OCI-LY3 (cell line): Measurements from ENCODE around the gene MZT2B.
"Not testable (repeated sequence)": the region's sequence is repeated elsewhere in the genome, so short reads cannot be mapped to it uniquely, and the experiment has no call there.

Experiments
- H2AFZ ChIP-seq: fragments of 200-600, 300-600 bp; shearing (Covaris generic); 2 replicates; pipeline ENCODE4 v1.6.0; 2014; ENCODE audit warnings: antibody characterized with exemption, low read depth, low read length
- H3K27ac ChIP-seq: fragments of 200-600, 300-600 bp; sonication (generic); 2 replicates; pipeline ENCODE4 v1.5.1; 2014; ENCODE audit warnings: mild to moderate bottlenecking, low read length, moderate library complexity, mixed read lengths
- H3K27me3 ChIP-seq: fragments of 200-600, 300-600 bp; sonication (generic); 2 replicates; pipeline ENCODE4 v1.6.1; 2014; ENCODE audit warnings: low read depth, low read length, mixed read lengths
- H3K36me3 ChIP-seq: fragments of 200-600, 300-600 bp; sonication (generic); replicated peaks from 2 replicates; pipeline ENCODE3; 2014; ENCODE audit warnings: low read depth, low read length, mixed read lengths
- H3K4me1 ChIP-seq: fragments of 300-600, 200-600 bp; sonication (generic); 2 replicates; pipeline ENCODE4 v1.6.1; 2014; ENCODE audit warnings: low read length, mixed read lengths
- H3K4me2 ChIP-seq: fragments of 200-600, 300-600 bp; sonication (generic); 2 replicates; pipeline ENCODE4 v1.6.1; 2014; ENCODE audit warnings: low read length, mixed read lengths
- H3K4me3 ChIP-seq: fragments of 300-600, 200-600 bp; sonication (generic); 2 replicates; pipeline ENCODE4 v1.5.1; 2014; ENCODE audit warnings: antibody characterized with exemption, mild to moderate bottlenecking, low read length, moderate library complexity
- H3K79me2 ChIP-seq: fragments of 300-600, 200-600 bp; shearing (Covaris generic); 2 replicates; pipeline ENCODE4 v1.6.1; 2014; ENCODE audit warnings: mild to moderate bottlenecking, low read length, mixed read lengths
- H3K9ac ChIP-seq: fragments of 300-600, 200-600 bp; shearing (Covaris generic); 2 replicates; pipeline ENCODE4 v1.6.0; 2014; ENCODE audit warnings: mild to moderate bottlenecking, low read length, moderate library complexity
- H3K9me3 ChIP-seq: fragments of 200-600, 300-600 bp; shearing (Covaris generic); 2 replicates; pipeline ENCODE4 v1.6.1; 2014; ENCODE audit warnings: low read length, mixed read lengths; ENCODE audit not compliant: insufficient read depth
- H4K20me1 ChIP-seq: fragments of 200-600, 300-600 bp; sonication (generic); 2 replicates; pipeline ENCODE4 v1.6.1; 2016; ENCODE audit warnings: low read length, mixed read lengths; ENCODE audit not compliant: insufficient read depth
- EZH2phosphoT487 ChIP-seq: fragments of 200-600 bp; shearing (Covaris generic); IDR thresholded peaks from 2 replicates; pipeline ENCODE4 v1.6.1; 2018; ENCODE audit warnings: antibody characterized with exemption, mixed run types, low read depth

MZT2B gene

DNA sequence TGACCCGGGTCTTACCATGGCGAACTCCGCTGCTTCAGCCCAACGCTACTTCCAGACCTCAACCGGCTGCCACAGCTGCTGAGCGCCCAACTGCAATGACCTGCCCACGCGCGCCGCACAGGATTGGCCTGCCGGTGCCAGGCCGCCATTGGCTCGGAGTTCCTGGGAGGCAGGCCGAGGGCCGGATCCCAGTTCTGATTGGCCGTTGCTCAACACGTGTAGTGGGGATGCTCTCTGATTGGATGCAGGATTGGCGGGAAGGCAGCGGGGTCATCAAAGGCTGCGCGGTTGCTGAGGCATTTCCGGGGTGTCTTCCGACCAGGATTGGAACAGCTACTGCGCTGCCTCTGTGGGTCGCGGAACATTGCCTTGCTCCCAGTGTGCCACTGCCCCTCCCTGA is 16.3 kb downstream of the MZT2B start, which contains the start of gene TUBA3E:
Gene TUBA3E, minus strand, starts transcription at position 97 of the 400 bp plus-strand sequence. Its CDS starts 79 bp downstream, at position 18.
- H3K27ac ChIP-seq = no peak within 1 kb of the TSS
- H3K79me2 ChIP-seq = no peaks in the 10 kb centered on the region
- no peak within 1 kb of the TSS for H3K4me3 ChIP-seq
- no peaks in the 10 kb centered on the region for H3K27me3 ChIP-seq
- H3K9ac ChIP-seq = no peak within 1 kb of the TSS
- TF ChIP-seq EZH2phosphoT487 = no peak
- no peaks in the 10 kb centered on the region for H3K4me1 ChIP-seq
- no peaks in the 10 kb centered on the region for H3K36me3 ChIP-seq
- no peak within 1 kb of the TSS for H2AFZ ChIP-seq
- no peaks in the 10 kb centered on the region for H4K20me1 ChIP-seq
- no peaks in the 10 kb centered on the region for H3K9me3 ChIP-seq
- no peak within 1 kb of the TSS for H3K4me2 ChIP-seq

DNA sequence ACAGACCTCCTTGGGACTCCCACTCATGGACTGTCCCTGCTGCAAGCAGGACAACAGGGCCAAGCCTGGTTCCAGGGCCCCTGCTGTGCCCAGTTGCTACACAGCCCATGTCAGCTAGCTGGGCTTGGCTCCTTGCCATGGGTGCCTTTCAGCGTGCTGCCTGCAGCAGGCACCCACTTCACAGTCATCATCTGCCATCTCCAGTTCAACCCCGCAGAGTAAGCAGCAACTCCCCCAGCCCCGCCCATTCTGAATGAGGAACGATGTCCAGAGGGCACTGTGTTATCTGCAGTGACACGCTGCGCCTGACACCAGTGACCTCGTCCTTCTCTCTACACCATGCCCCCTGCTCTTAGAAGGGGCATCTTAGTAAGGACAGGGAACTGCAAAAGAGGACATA is 20.5 kb downstream of the MZT2B start:
- not testable (repeated sequence) for H3K79me2 ChIP-seq, H3K4me1 ChIP-seq, H3K4me3 ChIP-seq, H3K9ac ChIP-seq, H3K36me3 ChIP-seq, H4K20me1 ChIP-seq, H3K27me3 ChIP-seq, H3K9me3 ChIP-seq, H3K27ac ChIP-seq, H3K4me2 ChIP-seq, H2AFZ ChIP-seq

DNA sequence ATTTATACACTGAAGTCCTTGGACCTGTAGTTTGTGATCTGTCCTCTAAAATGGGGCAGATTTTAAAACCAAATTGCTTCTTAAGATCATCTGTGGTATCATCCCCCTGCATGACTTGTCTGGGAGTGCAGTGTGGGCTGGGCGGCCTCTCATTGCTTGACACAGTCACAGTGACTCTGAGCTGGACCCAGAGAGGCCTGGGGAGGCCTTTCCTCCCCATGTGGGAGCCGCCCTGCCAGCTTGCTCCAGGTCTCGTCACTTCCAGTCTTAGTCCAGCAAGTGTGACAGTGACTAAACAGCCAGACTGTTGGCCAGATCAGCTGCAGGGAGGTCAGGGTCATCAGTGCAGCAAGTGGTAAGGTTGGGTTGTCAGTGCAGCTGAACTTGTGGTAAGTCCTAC is 21.1 kb downstream of the MZT2B start:
- H3K79me2 ChIP-seq, H3K27me3 ChIP-seq, H4K20me1 ChIP-seq, H3K9me3 ChIP-seq, H3K4me1 ChIP-seq, H3K27ac ChIP-seq, H3K4me2 ChIP-seq, H3K4me3 ChIP-seq, H3K36me3 ChIP-seq, H2AFZ ChIP-seq, H3K9ac ChIP-seq: not testable (repeated sequence)

DNA sequence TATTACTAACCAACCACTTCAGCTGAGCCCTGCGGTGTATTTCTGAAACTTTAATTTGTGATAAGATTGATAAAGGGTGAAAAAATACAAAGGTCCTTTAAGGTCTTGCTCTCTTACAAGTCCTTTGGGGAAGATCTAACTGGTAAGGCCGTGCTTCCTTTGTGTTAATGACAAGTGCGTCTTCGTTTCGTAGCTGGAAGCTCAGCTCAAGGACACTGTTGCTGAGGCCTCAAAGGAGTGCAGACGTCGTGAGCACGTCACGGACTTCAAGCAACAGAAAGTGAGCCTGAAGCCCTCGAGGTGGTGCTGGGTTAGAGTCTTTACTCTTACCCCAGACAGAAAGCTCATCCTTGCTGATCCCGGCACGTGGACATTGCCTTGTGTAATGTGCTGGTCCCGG is 25.0 kb downstream of the MZT2B start:
- not testable (repeated sequence) for H3K36me3 ChIP-seq, H3K27ac ChIP-seq, H3K4me3 ChIP-seq, H3K79me2 ChIP-seq, H2AFZ ChIP-seq, H3K4me1 ChIP-seq, H4K20me1 ChIP-seq, H3K9ac ChIP-seq, H3K4me2 ChIP-seq, H3K9me3 ChIP-seq, H3K27me3 ChIP-seq

DNA sequence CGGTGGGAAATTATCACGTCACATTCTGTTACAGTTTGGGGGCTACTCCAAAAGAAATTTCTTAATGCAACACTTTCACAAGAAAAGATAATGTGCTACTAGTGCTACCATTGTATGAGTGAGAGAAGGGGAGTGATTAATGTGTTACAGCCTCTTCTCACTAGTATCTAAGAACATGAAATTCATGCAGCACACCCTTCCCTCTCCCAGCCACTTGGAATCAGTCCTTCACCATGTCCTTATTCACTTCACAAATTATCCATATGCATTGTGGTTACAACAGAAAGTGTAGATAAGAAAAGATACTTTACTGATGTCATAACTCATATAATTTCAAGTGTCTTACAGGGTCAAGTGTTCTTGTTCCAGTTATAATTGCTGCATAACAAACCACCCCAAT is 37.1 kb downstream of the MZT2B start:
- not testable (repeated sequence) for H3K36me3 ChIP-seq, H3K4me2 ChIP-seq, H2AFZ ChIP-seq, H3K79me2 ChIP-seq, H3K27ac ChIP-seq, H3K27me3 ChIP-seq, H3K4me1 ChIP-seq, H3K9ac ChIP-seq, H4K20me1 ChIP-seq, H3K9me3 ChIP-seq, H3K4me3 ChIP-seq

DNA sequence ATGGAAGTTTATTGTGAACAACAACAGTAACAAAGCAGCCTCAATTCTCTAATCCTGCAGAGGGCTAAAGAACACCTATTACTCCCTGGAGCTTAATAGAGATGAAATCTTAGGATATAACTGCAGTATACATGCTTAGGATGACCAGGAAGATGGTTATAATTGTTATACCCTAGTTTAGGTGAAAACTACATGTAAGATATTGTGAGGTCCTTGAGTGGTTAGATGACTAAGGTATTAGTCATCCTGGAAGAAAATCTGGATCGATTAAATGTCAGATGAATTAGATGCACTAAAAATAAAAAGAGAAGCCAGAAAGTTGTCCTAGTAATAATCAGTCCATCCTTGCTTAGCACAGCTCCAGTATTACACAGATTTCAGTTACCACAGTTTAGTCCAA is 38.4 kb downstream of the MZT2B start:
- not testable (repeated sequence) for H2AFZ ChIP-seq, H3K4me2 ChIP-seq, H3K79me2 ChIP-seq, H3K27me3 ChIP-seq, H3K9ac ChIP-seq, H4K20me1 ChIP-seq, H3K27ac ChIP-seq, H3K36me3 ChIP-seq, H3K4me1 ChIP-seq, H3K4me3 ChIP-seq, H3K9me3 ChIP-seq

DNA sequence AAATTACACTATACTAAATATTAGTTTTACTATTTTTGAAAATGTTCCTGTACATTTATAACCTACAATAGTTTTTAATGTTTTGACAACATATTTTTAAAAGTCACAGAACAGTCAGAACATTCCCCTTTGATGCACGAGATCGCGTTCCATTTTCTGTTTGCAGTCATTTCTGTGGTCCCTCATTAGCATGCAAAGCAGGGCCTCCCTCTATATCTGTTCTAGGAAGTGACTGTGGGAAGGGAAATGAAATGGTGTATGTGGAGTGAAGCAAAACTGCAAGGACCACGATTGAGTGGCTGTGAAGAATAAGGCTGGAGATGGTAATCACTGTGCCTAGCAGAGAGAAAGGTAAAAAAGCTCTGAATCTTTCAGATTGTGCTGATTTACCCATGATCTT is 40.5 kb downstream of the MZT2B start:
- H3K79me2 ChIP-seq, H3K9me3 ChIP-seq, H3K4me1 ChIP-seq, H3K36me3 ChIP-seq, H3K9ac ChIP-seq, H3K4me3 ChIP-seq, H3K27me3 ChIP-seq, H4K20me1 ChIP-seq, H2AFZ ChIP-seq, H3K27ac ChIP-seq: not testable (repeated sequence)
- peak overlapping the region; percentile 35 for H3K4me2 ChIP-seq

DNA sequence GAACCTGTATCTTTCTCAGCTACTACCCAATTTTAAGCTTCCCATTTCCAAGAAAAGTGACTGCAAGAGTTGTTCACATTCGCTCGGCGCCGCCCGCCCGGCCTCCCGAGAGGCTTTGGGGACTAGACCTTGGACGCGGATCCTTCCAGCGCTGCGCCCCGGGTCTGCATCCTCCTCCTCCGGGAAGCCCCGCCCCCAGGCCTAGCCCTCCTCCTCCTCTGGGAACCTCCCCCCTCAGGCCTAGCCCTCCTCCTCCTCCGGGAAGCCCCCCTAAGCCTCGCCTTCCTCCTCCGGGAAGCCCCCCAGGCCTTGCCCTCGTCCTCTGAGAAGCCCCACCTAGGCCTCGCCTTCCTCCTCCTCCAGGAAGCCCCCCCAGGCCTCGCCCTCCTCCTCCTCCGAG is 45.9 kb downstream of the MZT2B start:
- H4K20me1 ChIP-seq, H3K79me2 ChIP-seq: not testable (repeated sequence)

DNA sequence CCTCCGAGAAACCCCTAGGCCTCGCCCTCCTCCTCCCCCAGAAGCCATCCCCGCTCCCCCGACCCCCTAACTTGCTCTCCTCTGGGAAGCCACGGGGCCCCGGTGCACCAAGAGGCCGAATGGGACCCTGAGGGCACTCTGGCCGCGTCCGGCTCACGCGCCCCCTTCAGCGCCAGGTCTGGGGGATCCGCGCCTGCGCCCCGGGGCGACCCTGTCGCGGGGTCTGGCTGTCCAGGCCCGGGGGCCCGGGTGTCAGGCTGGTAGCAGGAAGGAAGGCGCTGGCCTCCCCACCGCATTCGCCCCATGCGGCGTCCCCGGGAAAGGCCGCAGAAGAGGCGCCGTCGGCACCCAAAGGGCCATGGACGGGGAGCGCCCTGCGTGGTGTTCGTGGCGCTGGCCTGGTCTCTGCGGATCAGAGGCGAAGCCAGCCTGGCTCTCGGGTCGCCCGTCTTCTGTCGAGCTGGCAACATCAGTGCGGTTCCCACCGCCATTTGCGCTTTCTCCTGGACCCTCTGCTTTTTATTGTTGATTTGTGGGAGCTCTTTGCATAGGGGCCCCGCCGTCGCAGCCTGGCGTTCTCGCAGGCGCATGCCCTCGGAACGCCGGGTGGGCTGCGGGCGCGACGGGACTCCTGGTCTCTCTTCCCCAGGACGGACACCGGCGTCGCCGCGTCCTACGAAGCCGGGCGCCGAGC is 46.6 kb downstream of the MZT2B start:
- H3K27ac ChIP-seq, H3K9me3 ChIP-seq, H2AFZ ChIP-seq: not testable (repeated sequence)

More for the DNA sequence above, 45.9 kb downstream of the MZT2B start:
- H3K27me3 ChIP-seq, H3K4me3 ChIP-seq, H2AFZ ChIP-seq, H3K4me1 ChIP-seq, H3K27ac ChIP-seq, H3K4me2 ChIP-seq, H3K36me3 ChIP-seq, H3K9me3 ChIP-seq, H3K9ac ChIP-seq: not testable (repeated sequence)

DNA sequence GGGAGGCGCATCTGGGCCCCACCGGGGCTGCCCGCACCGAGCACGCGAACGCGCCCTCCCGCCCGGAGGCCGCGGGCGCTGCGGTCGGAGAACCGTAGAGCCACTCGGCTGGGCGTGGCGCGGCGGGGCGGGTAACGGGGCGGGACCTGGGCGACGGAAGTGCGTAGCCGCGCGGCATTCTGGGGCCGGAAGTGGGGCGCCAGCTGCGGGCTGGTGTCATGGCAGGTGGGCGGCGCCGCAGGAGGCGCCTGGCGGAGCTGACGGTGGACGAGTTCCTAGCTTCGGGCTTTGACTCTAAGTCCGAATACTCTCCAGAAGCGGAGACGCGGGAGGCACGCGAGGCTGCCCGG is 47.1 kb downstream of the MZT2B start:
- not testable (repeated sequence) for H3K27ac ChIP-seq, H3K4me2 ChIP-seq, H3K79me2 ChIP-seq, H3K4me1 ChIP-seq, H3K36me3 ChIP-seq, H4K20me1 ChIP-seq, H3K9ac ChIP-seq, H3K27me3 ChIP-seq, H3K4me3 ChIP-seq, H2AFZ ChIP-seq, H3K9me3 ChIP-seq

More for the DNA sequence above, 46.6 kb downstream of the MZT2B start:
- H4K20me1 ChIP-seq, H3K4me3 ChIP-seq, H3K27me3 ChIP-seq, H3K36me3 ChIP-seq, H3K4me2 ChIP-seq, H3K9ac ChIP-seq, H3K79me2 ChIP-seq, H3K4me1 ChIP-seq: not testable (repeated sequence)
